Cardiac fibroblast (primary cell): Measurements from ENCODE around the gene GALNT14.
A peak's percentile ranks its signal among the peaks of the same experiment; 100 is the strongest.
"Not testable (repeated sequence)": the region's sequence is repeated elsewhere in the genome, so short reads cannot be mapped to it uniquely, and the experiment has no call there.

Experiments
- DNase-seq, 2 donors: peaks; one replicate each; pipeline versions ENCODE4 v3.0.0 to v3.0.0-alpha.2; 2010; ENCODE audit warnings: low read depth in 2 of 2
- H3K4me3 ChIP-seq, 2 donors: replicated peaks in 1 of 2; 1 replicate in 1 of 2; 2 replicates in 1 of 2; pipeline ENCODE4 v1.5.1; 2011; ENCODE audit warnings: low read depth in 2 of 2, low read length in 2 of 2, mild to moderate bottlenecking in 2 of 2, moderate library complexity in 1 of 2
- TF ChIP-seq, protein P1 (sequence below): IDR thresholded peaks from one replicate; pipeline ENCODE4 v1.5.1; 2011; ENCODE audit warnings: low read depth, mild to moderate bottlenecking, low read length, inconsistent platforms

Gene GALNT14, protein sequence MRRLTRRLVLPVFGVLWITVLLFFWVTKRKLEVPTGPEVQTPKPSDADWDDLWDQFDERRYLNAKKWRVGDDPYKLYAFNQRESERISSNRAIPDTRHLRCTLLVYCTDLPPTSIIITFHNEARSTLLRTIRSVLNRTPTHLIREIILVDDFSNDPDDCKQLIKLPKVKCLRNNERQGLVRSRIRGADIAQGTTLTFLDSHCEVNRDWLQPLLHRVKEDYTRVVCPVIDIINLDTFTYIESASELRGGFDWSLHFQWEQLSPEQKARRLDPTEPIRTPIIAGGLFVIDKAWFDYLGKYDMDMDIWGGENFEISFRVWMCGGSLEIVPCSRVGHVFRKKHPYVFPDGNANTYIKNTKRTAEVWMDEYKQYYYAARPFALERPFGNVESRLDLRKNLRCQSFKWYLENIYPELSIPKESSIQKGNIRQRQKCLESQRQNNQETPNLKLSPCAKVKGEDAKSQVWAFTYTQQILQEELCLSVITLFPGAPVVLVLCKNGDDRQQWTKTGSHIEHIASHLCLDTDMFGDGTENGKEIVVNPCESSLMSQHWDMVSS

DNA sequence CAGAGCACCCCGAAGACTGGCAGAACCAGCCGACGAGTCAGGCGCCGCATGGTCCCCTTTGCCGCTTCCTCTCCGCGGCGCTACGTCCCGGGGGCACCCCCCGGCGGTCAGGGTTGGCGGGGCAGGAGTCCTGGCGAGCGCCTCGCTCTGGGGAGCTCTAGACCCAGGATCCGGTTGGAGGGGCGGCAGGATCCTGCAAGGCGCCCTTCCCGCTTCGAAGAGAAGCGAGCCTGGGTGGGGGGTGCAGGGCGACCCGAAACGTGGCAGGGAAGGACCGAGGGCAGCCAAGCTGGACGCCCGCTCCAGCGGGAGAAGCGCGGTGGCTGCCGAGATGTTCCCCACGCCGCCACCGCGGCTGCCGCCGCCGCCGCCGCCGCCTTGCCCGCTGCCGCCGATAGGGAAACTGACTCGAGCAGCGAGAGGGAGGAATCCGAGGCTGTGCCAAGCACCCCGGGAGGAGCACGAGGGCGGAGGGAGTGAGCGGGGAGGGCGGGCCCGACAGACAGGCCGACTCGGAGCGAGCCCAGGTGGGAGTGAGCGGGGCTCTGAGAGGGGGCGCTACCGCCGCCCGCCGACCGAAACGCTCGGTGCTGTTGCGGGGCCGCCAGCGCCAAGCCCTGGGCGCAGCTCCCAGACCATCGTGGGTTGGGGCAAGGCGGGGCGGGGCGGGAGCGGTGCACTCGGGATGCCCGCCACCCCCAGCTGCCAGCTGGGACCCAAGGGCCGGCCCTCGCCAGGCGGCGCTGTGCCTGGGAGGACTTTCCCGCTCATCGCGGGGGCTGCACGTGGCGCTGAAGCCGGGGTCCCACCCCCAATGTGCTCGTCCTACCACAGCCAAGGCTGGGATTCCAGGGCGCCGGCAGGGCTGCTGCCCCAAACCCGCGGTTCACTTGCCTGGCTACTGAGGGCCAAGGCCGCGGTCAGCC, at the start of gene GALNT14:
Gene GALNT14 (minus strand): TSS at position 404 of the 926 bp plus-strand sequence. CDS start 354 bp downstream, at position 50.
- TF ChIP-seq, protein P1, sequence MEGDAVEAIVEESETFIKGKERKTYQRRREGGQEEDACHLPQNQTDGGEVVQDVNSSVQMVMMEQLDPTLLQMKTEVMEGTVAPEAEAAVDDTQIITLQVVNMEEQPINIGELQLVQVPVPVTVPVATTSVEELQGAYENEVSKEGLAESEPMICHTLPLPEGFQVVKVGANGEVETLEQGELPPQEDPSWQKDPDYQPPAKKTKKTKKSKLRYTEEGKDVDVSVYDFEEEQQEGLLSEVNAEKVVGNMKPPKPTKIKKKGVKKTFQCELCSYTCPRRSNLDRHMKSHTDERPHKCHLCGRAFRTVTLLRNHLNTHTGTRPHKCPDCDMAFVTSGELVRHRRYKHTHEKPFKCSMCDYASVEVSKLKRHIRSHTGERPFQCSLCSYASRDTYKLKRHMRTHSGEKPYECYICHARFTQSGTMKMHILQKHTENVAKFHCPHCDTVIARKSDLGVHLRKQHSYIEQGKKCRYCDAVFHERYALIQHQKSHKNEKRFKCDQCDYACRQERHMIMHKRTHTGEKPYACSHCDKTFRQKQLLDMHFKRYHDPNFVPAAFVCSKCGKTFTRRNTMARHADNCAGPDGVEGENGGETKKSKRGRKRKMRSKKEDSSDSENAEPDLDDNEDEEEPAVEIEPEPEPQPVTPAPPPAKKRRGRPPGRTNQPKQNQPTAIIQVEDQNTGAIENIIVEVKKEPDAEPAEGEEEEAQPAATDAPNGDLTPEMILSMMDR: peak; percentile 34
- peak within 1 kb of the TSS; percentile 37 to 44 for H3K4me3 ChIP-seq
- DNase-seq: peak; percentile 22 to 23

DNA sequence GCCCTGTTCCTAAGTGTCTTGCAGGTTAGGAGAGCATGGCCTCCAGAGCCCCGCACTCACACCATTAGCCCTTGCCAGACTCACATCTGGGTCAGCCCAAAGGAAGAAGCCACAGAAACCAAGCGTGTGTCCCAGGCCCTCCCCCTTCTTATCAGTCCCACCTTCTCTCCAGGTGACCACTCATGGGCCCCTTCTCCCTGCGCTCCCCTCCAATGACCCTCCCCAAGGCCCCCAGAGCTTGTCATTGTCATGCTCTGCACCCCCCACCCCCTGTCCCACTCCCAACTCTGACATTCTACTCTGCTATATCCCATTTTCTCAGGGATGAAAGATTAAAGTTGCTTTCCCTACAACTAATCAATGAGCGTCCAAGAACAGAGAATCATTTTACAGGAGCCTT, 48.9 kb upstream of the GALNT14 start:
- DNase-seq: no peak
- H3K4me3 ChIP-seq: no peak overlapping the region
- TF ChIP-seq, protein P1: no peak

DNA sequence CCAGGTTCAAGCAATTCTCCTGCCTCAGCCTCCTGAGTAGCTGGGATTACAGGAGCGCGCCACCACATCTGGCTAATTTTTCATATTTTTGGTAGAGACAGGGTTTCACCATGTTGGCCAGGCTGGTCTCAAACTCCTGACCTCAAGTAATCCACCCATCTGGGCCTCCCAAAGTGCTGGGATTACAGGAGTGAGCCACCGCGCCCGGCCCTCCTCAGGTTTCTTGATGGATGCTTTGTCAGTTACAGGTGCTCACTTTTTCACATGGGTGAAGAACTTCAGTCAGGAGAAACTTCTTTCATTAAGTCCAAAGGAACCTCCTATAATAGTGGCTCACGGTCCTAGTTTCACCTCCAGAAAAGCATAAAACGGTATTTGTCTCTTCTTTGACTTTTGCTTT, 45.7 kb upstream of the GALNT14 start:
- not testable (repeated sequence) for H3K4me3 ChIP-seq, DNase-seq

DNA sequence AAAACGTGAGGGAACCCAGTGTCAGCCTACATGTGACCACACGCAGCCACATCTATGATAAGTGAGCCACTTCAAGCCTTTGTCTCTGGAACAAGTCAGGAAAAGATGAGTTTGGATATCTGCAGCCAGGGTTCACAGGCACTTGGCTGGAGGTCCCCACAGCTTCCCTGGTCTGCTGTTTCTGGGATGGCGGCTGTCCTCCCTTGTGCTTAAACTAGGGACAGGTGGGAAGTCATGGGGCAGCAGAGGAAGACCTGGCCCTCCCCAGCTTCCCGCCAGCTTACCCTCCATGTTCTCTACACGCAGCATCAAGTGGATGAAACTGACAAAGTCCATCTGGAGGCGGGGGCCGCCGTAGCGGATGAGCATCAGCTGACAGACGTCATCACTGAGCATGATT, 38.5 kb upstream of the GALNT14 start:
- TF ChIP-seq, protein P1: no peak
- DNase-seq: no peak

DNA sequence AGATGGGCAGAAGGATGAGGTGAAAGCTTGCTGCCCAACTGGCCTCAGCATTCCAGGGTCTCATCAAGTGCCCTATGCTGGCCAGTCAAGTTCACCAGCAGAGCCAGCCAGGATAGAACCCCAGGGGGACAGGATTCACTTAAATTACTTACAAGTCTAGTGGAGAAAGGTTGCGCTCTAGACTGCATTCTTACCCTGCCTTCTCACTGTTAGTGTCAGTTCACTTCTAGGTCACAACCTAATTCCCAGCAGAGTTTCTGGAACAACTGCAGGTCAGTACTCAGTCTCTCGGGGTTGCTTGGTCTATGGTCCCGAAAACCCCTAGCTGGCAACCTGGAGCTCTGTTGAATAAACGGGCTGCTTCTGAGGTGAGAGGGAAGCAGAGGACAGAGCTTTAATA, 32.9 kb upstream of the GALNT14 start:
- no peak overlapping the region for H3K4me3 ChIP-seq
- TF ChIP-seq, protein P1: no peak
- DNase-seq: no peak

More for the DNA sequence above, 38.5 kb upstream of the GALNT14 start:
- no peak overlapping the region for H3K4me3 ChIP-seq

DNA sequence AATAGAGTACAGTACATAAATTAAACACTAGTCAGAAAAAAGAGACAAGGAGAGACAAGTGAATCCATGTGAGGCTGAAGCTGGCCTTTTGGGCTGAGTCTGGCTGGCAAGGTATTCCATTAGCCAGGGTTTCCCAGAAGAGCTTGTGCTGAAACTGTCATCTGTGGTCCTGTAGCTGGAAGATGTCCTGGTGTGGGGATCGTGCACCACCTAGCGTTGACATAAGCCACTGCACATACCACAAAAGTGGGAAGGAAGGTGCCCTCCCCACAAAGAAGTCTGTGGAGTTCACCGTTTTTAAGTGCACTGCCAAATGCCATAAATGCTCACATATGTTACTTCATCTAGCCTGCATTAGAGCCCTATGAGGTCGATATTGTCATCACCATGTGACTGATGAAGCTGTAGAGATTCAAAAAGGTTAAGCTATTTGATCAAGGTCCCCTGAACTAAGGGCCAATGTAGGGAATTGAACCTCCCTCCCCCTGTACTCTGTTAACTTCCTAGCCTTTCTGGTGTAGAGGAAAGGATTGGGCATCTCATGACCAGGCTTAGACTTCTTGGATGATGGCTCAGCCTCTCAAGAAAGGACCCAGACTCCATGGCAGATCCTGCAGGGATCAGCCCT, 31.9 kb upstream of the GALNT14 start:
- TF ChIP-seq, protein P1: peak; percentile 91
- DNase-seq: peak; percentile 72 to 73
- no peak overlapping the region for H3K4me3 ChIP-seq
